ENCODE measurements around the gene EFNA4. TPM values are rescaled to one million over a fixed set of nuclear protein-coding genes. Genes with fewer than 3 reads are reported as not detected.
A peak's percentile ranks its signal among the peaks of the same experiment; 100 is the strongest.

Gene EFNA4
- total RNA-seq, 2 donors from 2014 or later = 23.0 to 33.5 TPM

DNA sequence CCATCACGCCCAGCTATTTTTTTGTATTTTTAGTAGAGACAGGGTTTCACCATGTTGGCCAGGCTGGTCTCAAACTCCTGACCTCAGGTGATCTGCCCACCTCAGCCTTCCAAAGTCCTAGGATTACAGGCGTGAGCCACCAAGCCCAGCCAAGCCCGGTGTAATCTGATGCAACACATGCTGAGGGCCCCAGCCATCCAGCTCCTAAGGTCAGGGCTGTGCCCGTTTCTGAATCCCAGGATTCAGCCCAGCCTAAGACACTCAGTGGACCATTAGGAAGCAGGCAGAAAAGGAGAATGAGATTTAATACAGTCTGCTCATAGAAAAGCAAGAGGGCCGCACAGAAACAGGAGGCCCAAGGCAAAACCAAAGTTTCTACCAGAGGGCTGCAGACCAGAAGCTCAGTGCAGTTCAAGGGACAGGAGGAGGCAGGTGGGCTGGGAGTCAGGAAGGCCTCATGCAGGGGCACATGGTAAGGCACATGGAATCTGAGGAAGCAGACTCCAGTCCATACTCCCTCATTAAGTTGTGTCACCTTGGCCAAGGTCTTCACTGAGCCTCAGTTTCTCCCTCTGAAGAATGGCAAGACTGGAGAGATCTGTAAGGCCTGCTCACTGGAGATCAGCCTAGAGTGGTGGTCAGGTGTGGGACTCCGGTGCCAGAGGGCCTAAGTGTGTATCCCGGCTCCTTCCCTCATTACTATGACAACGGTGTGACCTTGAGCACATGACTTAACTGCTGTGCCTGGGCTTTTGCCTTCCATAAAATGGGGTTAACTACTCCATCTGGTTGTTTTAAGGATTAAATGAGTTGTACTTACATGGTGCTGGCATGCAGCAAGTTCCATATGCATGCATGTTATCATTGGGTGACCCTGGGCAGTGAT, 14.8 kb upstream of the EFNA4 start:
- DNase-seq (no peak), ATAC-seq (no peak)
- intact Hi-C loops (cut with DNase I, micrococcal nuclease) = no loop called here

DNA sequence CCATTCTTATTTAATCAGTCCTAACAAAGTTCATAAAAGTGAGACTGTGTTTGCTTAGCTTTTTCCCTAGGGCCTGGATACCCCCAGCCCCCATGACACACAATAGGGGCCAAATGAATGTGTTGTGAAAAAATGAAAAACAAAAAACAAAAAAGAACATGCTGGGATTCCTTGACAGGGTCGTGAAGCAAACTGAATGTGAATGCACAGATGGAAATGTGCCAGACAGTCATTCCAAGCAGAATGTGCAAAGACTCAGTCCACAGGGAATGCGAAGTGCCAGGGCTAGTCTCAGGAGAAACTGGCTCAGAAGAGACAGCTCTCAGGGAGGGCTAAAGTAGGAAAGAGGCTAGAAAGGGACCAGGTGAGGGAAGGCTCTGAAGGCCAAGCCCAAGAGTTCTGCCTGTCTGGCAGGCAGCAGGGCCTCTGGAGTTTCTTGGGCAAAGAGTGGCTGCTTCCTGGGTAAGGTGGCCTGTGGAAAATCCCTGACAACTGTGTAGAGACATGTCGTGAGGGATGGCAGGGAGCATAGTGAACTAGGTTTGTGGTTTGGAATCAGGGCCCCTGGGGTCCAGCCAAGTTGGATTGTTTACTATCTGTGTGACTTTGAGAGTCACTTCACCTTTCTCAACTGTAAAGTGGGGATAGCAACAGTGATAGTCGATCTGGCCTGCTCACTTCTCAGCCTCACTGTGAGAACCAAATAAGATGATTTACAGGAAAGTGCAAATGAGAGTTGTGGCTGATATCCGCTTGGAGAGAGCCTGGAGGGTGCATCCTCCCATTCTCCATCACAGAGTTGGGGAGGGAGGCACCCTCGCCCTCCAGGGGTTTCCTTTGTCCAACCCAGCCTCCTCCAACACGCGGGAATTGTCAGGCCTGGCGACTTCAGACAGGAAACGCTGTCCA, 13.6 kb upstream of the EFNA4 start:
- DNase-seq (no peak), ATAC-seq (no peak)
- intact Hi-C loops (cut with DNase I, micrococcal nuclease) = no loop called here

DNA sequence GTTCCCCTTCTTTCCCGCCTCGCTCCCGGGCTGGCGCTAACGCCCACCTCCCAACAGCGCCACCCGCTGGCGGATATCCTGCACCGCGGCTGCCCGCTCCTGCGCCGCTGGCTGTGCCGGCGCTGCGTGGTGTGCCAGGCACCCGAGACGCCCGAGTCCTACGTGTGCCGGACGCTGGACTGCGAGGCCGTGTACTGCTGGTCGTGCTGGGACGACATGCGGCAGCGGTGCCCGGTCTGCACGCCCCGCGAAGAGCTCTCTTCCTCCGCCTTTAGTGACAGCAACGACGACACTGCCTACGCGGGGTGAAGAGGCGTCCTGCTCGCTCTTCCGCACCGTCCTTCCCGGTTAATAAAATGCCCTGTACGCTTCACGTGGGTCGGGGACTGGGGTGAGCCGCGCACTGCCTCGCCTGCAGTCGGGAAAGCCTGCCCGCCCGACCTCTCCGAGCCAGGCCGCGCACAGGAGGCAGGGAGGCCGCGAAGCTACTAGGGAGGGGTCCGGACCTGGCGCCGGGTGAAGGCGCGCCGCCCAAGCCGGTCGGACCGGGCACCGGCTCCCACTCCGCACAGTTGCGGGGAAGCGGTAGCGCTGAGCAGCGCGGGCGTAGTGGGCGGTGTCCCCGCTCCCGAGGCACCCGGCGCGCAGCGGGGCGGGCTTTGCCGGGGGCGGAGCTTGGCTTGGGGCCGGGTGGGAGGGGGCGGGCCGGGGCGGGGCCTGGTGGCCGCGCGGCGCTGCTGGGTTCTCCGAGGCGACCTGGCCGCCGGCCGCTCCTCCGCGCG, 12.8 kb upstream of the EFNA4 start, which contains the start of gene ADAM15:
TSS of gene ADAM15 (plus strand) at position 757 of the 782 bp plus-strand sequence. CDS start 71 bp downstream, outside the sequence.
- peak; percentile 81 for ATAC-seq
- intact Hi-C loops (cut with DNase I, micrococcal nuclease) = no loop called here
- DNase-seq = peak; percentile 85 to 93

DNA sequence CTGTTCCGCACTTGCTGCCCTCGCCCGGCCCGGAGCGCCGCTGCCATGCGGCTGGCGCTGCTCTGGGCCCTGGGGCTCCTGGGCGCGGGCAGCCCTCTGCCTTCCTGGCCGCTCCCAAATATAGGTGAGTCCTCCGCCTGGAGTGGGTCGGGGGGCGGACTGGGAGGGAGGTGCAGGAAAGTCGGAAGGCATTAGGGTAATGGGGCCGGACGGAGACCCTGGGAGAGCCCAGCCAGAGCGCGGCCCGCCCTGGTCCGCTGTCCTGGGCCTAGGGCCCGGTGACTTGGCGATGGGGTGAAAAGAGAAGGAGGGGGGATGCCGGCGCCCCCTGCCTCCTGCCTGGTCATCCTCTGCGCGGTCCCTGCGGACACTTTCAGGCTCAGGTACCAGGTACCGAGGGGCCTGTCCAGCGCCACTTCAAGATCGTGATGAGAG, 12.2 kb upstream of the EFNA4 start:
- no peak for DNase-seq
- peak; percentile 4 for ATAC-seq
- intact Hi-C loops (cut with DNase I, micrococcal nuclease) = no loop called here

DNA sequence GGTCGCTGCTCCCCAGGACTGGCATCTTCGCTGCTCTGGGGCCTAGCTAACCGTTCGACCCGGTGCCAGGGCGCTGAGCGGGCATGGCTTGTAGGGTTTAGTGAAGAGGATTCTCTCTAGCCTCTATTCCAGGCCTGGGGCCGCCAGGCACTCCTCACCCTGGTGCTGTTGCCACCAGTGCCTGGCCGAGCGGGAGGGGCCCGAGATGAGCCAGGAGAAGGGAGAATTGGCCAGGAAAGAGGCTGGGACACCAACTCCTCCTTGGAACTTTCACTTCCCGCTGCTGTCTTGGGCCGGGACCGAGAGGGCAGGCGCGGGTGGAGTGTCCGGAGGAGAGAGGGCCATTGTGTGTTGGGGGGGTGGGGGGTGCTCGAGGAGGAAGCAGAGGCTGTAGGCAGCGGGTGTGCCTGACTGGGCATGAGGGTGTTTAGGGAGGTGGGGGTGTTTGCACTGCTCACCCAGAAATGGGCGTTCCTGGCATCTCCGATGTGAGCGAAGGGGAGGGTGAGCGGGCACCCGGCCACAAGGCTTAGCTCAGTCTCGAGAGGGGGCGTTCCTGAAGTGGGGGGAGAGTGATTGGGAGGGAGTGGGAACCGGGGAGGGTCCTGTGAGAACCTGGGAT, 11.7 kb upstream of the EFNA4 start:
- ATAC-seq = peak; percentile 44
- intact Hi-C loops (cut with DNase I, micrococcal nuclease) = no loop called here
- peak; percentile 69 to 85 for DNase-seq

DNA sequence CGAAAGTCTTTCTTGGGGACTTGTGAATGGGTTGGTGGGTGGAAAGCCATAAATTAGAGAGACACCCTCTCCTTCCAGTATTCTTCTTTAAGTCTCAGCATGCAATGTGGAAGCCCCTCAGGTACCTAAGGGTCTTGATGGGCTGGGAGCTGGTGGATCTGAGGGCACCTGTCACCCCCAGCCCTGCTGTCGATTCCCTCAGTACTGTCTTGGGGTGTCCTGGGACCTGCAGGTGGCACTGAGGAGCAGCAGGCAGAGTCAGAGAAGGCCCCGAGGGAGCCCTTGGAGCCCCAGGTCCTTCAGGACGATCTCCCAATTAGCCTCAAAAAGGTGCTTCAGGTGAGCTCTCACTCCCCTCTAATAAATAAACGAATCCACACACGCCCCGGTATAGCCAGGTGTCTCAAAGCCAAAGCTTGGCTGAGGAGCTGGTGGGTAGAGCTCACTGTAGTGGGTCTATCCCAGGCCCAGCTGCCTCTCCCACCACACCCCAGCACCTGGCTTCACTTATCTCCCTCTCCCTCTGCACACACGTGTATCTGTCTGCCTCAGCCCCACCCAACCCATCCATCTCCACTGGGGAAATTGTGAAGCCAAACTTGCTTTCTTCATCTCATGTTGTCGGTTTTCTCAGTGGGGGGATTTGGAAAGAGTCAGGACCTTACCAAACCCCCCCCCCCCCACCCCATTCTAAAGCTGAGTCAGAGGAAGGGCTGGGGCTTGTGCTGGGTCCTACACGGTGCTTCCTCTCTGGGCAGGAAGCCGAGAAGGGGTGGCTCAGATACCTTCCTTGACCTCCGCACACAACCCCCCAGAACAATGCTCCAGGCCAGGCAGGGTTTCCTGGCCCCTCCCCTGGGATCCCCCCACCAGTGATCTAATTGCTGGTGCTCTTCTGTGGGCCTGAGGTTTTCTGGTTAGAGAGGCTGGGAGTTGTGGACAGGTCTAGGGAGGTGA, 10.8 kb upstream of the EFNA4 start:
- intact Hi-C loops (cut with DNase I, micrococcal nuclease) = no loop called here
- DNase-seq (peak; percentile 53 to 55), ATAC-seq (no peak)

DNA sequence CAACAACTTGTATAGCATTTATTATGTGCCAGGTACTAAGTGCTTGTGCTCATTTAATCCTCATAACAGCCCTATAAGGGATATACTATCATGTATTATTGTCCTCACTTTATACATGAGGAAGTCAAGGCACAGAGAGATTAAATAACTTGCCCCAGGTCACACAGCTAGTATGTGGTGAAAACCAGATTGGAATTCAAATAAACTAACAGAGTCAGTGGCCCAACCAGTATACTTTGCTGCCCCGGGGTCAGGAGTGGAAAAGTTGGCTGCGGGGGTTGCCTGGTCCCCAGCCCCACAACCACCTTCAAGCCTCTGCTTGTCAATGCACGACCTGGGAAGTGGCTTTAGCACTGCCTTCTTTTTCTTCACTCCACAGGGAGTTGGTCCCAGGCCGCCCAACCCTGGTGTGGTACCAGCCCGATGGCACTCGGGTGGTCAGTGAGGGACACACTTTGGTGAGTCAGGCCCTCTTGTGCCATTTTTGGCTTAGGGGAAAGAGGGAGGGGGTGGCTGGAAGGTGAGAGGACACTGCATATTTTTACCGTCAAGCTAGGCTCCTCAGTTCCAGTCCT, 9.9 kb upstream of the EFNA4 start:
- intact Hi-C loops (cut with DNase I, micrococcal nuclease) = no loop called here
- no peak for ATAC-seq
- no peak for DNase-seq

DNA sequence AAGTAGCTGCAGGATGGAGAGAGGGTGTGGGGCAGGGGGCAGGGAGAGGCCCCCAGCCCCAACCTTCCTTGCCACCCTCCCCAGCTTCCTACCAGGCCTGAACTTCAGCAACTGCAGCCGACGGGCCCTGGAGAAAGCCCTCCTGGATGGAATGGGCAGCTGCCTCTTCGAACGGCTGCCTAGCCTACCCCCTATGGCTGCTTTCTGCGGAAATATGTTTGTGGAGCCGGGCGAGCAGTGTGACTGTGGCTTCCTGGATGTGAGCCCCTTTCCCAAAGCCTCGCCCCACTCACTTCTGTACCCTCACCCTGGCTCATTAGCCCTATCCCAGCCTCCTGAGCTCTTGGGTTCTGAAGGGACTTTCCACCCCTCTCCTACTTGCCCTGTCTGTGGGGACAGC, 6.4 kb upstream of the EFNA4 start:
- no peak for ATAC-seq
- intact Hi-C loops (cut with DNase I, micrococcal nuclease) = no loop called here
- no peak for DNase-seq

DNA sequence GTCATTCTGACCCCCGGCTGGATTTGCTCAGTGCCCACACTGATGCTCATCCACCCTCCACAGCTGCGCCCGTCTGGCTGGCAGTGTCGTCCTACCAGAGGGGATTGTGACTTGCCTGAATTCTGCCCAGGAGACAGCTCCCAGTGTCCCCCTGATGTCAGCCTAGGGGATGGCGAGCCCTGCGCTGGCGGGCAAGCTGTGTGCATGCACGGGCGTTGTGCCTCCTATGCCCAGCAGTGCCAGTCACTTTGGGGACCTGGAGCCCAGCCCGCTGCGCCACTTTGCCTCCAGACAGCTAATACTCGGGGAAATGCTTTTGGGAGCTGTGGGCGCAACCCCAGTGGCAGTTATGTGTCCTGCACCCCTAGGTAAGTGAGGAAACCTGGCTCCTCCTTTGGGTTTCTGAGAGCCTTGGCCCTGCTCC, 5.7 kb upstream of the EFNA4 start:
- DNase-seq (no peak), ATAC-seq (no peak)
- intact Hi-C loops (cut with DNase I, micrococcal nuclease) = no loop called here

DNA sequence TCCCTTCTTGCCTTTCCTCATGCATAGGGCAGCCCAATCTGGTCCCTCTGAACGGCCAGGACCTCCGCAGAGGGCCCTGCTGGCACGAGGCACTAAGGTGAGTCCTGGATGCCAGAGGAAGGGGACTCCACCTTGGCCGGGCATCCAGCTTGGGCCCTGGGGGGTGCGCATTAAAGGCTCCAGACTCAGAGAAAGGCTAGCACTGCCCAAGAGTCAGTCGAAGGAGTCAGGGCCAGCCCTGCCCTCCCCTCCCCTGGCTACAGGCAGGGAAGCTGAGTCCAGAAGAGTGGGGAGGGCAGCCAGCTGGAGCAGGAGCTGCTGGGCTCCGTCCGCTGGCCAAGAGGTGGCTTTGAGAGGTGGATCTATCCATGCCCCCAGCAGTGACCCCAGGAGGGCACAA, 2.8 kb upstream of the EFNA4 start:
- ATAC-seq (no peak), DNase-seq (no peak)
- intact Hi-C loops (cut with DNase I, micrococcal nuclease) = no loop called here

DNA sequence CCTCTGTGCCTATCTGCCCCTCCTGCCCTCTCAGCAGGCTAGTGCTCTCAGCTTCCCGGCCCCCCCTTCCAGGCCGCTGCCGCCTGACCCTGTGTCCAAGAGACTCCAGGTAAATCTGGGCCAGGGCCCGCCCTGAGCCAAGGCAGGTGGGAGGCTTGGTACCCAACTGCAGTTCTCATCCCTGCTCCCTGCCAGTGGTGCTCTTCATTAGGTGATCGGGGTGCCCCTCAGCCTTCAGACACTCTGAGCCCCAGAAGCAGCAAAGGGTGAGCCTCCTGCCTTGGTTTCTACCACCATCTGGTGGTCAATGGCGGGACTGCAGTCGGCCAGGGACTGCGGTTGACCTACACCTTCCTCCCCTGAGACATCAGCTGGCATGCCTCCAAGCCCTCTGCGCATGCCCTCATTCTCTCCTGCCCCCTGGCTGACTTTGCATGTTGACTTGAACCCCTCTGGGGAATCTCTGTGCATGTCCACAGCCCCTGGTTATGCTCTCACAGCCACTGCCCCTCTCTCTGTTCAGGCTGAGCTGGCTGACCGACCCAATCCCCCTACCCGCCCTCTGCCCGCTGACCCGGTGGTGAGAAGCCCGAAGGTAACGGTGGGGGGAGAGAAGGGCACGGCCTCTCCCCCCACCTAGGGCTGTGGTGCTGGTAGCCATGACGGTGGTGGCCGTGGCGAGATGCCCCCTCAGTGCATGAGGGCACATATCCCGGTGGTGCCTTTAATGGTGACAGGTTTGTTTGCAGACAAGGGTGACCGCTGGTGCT, 2.0 kb upstream of the EFNA4 start:
- intact Hi-C loops (cut with DNase I, micrococcal nuclease) = no loop called here
- DNase-seq (peak; percentile 84 to 95), ATAC-seq (peak; percentile 33)

DNA sequence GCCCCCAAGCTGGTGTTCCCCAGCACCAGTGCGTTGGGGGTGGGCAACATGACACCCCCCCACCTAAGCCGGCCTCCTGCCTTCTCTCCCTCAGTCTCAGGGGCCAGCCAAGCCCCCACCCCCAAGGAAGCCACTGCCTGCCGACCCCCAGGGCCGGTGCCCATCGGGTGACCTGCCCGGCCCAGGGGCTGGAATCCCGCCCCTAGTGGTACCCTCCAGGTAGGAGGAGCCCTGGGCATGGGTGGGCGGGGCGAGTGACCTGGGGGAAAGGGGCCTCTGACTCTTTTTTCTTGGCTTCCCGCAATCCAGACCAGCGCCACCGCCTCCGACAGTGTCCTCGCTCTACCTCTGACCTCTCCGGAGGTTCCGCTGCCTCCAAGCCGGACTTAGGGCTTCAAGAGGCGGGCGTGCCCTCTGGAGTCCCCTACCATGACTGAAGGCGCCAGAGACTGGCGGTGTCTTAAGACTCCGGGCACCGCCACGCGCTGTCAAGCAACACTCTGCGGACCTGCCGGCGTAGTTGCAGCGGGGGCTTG, 1.3 kb upstream of the EFNA4 start:
- peak; percentile 1 for ATAC-seq
- DNase-seq = no peak
- intact Hi-C loops (cut with DNase I, micrococcal nuclease) = no loop called here

DNA sequence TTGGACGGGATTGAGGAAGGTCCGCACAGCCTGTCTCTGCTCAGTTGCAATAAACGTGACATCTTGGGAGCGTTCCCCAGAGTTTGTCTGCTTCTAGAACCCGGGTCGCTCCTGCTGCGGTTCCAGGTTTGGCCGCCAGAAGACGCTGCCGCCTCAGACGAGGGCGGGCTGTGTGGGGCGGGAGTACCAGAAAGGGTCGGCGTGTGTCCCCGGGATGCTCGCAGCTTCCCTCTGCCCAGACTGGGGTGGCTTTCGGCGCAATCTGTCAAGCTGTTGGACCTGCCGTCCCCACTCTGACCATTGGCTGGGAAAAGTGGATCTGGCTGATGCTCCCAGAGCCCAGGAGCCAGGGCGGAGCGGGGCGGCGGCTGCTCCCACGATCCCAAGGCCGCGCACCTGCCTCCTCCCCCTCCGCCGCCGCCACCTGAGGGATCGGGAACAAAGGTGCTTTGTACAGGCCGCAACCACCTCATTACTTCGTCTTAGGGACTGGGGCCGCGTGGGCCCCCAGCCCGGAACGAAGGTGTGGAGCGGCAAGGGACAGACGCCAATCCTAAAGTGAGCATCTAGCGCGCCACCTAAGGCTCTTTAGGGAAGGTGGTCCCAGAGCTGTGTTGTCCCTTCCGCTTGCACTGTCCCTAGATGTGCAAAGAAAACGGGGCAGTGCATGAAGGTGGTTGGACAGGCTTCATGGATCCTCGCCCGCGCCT, 683 bp upstream of the EFNA4 start:
- DNase-seq (peak; percentile 74 to 85), ATAC-seq (peak; percentile 64)
- intact Hi-C loops (cut with DNase I, micrococcal nuclease) = no loop called here

DNA sequence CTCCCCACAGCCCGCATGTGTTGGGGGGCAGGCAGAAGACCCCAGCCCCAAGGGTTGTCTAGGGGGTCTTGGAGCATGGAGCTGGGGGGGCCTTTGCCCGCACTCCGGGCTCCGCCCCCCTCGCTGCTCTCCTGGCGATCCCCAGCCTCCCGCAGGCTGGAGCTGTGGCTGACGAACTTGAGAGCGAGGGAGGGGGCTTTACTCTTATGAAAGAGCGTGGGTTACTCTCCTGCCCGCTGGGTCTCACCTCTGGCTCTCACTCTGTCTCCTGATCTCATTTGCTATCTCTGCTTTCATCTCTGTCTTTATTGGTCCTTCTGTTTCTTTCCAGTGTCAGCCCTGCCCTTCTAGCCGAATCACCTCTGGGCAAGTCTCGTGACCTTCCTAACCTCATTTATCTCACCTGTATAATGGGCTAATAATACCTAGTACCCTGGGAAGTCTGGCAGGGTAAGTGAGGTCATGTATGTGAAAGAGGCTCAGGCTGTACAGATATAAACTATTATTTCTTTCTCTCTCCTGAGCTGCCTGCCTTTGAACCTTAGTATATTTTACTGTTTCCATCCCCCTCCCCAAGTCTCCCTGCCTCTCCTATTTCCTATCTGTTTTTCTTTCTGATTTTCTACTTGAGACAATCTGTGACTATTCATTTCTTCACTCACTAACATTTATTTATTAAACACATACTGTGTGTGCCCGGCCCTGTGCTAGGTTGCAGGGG, 731 bp downstream of the EFNA4 start:
- ATAC-seq (peak; percentile 18), DNase-seq (peak in 1 of 2 donors; percentile 56)
- intact Hi-C loops (cut with DNase I, micrococcal nuclease) = no loop called here

Data from left colon (tissue), 2 donors.